GM10847 (cell line): ENCODE measurements around the gene HIRIP3.

Source experiments
- POLR2A ChIP-seq: IDR thresholded peaks from 2 replicates; pipeline ENCODE4 v1.6.1; 2011; ENCODE audit not compliant: insufficient read length; ENCODE audit errors: extremely low read depth

The HIRIP3 gene

DNA sequence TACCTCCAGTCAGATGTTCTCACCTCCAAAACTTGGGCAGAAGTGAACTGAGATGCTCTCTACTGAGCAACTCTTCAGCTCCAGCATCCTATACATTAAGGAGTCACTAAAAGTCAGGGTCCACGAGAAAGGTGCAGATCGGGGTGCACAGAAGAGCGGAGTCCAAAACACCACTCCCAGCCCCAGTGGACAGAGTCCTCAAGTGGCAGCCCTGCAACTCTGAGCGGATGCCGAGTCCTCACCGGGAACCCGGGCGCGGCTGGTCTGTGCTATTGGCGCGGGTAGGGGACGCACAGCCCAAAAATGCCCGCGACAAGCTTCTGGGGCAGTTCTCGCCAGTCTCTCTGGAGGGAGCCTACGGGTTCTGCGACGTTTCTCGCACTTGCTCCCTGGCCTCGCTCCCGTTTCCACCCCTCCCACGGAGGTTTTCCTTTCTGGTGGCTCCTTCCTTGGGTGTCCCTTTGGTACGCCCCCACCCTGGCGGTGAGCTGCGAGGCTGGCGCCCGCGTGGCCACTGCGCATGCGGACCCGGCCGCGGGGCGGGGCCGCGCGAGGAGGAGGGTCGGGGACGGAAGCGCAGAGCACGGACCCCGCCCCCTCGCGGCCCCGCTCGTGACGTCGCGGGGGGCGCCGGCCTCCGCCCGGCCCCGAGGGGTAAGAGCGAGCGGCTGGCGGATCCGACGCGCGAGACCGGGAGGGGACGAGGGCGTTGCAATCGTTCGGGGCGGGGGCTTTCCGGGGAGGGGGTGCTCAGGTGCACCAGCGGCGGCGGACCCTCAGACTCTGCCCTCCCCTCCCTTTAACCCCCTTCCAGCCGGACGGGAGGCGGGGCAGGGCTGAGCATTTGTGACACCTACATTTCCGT, 33.7 kb downstream of the HIRIP3 start, which contains the start of gene TMEM219:
TMEM219 (plus strand) TSS at position 601 of the 865 bp plus-strand sequence. CDS start 1,065 bp downstream, outside the sequence.
- peak; percentile 55 for TF ChIP-seq POLR2A

DNA sequence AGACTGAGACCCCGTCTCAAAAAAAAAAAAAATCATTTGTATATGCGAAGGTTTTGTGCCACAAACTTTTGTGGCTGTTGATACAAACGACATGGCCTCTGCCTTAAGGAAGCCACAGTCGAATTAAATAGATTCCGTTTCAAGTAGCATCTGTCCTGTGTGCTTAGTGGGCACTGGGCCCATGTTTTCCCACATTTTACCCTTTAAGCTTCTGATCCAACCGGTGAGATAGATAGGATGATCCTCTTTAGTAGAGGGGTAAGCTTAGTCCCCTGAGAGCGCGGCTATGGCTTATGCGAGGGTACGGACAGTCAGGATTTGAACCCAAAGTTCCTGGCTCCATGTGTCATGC, 34.3 kb downstream of the HIRIP3 start:
- TF ChIP-seq POLR2A = no peak

DNA sequence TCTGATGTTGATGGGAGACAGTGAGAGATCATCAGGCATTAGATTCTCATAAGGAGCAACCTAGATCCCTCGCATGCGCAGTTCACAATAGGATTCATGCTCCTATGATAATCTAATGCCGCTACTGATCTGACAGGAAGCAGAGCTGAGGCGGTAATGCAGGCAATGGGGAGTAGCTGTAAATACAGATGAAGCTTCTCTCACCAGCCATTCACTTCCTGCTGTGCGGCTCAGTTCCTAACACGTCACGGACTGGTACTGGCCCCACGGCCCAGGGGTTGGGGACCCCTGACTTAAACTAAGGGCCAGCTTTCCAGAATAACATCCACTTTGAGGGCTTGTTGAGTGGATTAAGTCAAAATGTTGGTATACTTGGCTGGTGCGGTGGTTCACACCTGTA, 36.1 kb downstream of the HIRIP3 start:
- TF ChIP-seq POLR2A = no peak

DNA sequence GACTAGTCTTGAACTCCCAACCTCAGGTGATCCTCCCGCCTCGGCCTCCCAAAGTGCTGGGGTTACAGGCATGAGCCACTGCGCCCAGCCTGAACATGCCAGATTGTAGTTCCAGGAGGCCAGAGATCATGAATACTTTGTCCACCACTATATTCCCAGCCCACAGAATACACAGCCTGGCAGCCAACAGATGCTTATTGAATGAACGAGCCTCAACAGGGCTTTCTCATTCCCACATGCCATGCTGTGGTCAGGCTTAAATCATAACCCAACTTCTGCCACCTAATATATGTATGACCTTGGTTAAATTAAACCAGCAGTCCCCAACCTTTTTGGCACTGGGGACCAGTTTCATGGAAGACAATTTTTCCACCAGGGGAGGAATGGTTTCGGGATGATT, 36.7 kb downstream of the HIRIP3 start:
- TF ChIP-seq POLR2A = no peak

DNA sequence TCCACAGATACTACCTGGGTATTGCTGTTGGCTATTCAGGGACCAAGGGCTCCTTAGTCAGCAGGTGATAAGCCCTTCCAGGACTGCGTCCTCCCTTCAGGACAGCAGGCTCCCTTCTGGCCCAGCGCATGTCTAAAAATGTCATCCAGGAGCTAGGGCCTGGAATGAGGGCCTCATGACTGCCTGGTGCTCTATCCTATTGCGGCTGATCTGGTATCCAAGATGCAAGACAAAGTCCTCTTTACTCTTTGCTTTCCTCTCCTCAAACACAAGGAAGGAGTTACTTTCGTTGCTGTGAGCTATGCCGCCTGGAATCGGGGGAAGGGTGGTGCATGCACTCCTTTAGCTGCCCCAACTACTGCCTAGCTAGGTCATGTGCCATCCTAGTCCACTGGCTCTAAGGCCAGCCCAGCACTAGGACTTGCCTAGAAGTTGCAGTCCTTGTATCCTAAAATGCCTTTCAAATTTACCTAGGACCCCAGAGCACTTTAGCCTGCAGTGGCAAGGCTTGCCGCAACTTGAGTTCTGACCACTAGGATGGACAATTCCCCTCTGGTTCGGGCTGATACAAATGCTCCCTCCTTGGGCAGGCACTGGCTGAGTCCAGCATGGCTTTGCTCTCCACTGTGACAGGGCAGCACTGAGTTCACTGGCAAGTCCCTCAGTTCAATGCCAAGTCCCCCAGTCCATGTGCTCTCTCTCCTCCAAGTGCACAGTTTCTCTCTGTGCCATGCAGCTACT, 43.6 kb downstream of the HIRIP3 start:
- TF ChIP-seq POLR2A = no peak

DNA sequence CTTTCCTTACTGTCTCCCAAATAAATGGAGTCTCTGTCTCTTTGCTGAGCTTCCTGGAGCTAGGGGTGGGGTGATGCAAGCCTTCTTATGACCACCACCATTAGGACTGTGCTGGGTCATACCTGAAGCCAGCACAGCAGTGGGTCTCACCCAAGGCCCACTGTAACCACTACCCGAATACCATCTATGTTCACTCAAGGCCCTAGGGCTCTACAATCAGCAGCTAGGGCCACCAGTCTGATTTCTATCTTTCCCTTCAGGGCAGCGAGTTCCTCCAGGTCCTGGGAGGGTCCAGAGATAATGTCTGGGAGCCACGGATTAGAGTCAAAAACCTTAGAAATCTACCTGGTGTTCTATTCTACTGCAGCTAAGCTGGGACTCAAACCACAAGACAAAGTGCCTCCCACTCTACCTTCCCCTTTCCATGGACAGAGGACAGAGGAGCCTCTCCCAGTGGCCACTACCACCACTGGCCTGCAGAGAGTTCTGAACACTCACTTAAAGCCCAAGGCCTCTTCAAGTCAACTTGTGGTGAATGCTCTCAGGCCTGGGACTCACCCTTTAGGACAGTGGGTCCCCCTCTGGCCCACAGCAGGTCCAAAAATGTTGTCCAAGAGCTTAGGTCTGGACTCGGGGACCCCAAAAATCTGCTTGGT, 44.5 kb downstream of the HIRIP3 start:
- no peak for TF ChIP-seq POLR2A

DNA sequence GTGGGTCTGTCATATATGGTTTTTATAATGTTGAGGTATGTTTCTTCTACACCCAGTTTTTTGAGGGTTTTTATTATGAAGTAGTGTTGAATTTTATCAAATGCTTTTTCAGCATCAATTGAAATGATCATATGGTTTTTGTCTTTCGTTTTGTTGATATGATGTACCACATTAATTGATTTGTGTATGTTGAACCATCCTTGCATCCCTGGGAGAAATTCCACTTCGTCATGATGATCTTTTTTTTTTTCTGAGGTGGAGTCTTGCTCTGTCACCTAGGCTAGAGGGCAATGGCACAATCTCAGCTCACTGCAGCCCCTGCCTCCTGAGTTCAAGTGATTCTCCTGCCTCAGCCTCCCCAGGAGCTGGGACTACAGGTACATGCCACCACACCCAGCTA, 47.5 kb downstream of the HIRIP3 start:
- TF ChIP-seq POLR2A = no peak

DNA sequence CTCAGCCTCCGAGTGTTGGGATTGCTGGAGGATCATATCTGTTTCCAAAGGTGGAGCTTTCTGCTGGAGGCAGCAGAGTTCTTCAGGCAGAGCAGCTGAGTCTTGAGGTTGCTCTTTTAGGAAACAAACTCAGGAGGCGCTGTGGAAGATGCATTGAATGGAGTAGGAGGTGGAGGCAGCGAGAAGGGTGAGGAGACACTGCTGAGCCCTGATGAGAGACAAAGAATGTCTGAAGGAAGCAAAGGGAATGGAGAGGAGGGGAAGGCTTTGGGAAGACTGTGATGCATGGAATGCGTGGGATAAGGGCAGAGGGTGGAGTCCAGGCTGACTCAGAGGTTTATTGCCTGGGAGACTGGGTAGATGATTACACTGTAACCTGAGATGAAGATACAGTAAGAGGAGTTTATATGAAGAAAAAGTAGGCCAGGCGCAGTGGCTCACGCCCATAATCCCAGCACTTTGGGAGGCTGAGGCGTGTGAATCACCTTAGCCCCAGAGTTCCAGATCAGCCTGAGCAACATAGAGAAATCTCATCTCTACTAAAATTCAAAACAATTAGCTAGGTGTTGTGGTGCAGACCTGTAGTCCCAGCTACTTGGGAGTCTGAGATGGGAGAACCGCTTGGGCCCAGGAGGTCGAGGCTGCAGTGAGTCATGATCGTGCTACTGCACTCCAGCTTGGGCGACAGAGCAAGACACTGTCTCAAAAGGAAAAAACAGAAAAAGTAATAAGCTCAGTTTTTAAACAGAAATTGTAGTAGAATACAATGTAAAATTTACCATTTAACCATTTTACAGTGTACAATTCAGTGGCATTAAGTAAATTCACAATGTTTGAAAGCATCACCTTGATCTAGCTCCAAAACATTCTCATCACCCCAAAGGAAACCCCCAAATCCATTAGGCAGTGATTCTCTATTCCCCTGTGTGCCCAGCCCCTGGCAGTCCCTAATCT, 51.3 kb downstream of the HIRIP3 start:
- TF ChIP-seq POLR2A = no peak
